ENCODE measurements around the gene TMEM235.
"Not testable (repeated sequence)": the region's sequence is repeated elsewhere in the genome, so short reads cannot be mapped to it uniquely, and the experiment has no call there.

TMEM235 gene

GRCh38 chr17:78231991-78232858 is 794 bp downstream of the TMEM235 start:
- H3K4me3 ChIP-seq (ENCODE audit: control insufficient read depth, low read depth, low read length), result no peak overlapping the region
- no peak for DNase-seq (ENCODE audit: low read depth)
- TF ChIP-seq, protein P1, sequence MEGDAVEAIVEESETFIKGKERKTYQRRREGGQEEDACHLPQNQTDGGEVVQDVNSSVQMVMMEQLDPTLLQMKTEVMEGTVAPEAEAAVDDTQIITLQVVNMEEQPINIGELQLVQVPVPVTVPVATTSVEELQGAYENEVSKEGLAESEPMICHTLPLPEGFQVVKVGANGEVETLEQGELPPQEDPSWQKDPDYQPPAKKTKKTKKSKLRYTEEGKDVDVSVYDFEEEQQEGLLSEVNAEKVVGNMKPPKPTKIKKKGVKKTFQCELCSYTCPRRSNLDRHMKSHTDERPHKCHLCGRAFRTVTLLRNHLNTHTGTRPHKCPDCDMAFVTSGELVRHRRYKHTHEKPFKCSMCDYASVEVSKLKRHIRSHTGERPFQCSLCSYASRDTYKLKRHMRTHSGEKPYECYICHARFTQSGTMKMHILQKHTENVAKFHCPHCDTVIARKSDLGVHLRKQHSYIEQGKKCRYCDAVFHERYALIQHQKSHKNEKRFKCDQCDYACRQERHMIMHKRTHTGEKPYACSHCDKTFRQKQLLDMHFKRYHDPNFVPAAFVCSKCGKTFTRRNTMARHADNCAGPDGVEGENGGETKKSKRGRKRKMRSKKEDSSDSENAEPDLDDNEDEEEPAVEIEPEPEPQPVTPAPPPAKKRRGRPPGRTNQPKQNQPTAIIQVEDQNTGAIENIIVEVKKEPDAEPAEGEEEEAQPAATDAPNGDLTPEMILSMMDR (conservative IDR thresholded peaks at IDR 0.05; ENCODE audit: control insufficient read depth, insufficient read depth, low read depth, low read length), result no peak

DNA sequence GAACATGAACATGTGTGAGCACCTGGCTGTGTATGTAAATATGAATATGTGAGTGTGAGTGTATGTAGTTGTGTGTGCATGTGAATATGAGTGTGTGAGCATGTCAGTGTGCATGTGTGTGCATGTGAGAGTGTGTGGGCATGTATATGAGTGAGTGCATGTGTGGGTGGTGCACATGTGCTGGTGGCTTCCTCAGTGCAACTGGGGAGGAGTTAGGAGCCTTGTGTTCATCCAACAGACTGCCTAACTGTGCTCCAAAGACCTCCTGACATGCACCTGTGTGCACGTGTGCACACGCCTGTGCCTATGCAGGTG is 1.4 kb downstream of the TMEM235 start:
- DNase-seq (ENCODE audit: low read depth), result no peak
- H3K4me3 ChIP-seq (ENCODE audit: control insufficient read depth, low read depth, low read length), result no peak overlapping the region
- TF ChIP-seq, protein P1 (conservative IDR thresholded peaks at IDR 0.05; ENCODE audit: control insufficient read depth, insufficient read depth, low read depth, low read length), result no peak

GRCh38 chr17:78233678-78234077 is 2.2 kb downstream of the TMEM235 start:
- TF ChIP-seq, protein P1 (conservative IDR thresholded peaks at IDR 0.05; ENCODE audit: control insufficient read depth, insufficient read depth, low read depth, low read length), result no peak
- no peak for DNase-seq (ENCODE audit: low read depth)
- H3K4me3 ChIP-seq (ENCODE audit: control insufficient read depth, low read depth, low read length), result no peak overlapping the region

DNA sequence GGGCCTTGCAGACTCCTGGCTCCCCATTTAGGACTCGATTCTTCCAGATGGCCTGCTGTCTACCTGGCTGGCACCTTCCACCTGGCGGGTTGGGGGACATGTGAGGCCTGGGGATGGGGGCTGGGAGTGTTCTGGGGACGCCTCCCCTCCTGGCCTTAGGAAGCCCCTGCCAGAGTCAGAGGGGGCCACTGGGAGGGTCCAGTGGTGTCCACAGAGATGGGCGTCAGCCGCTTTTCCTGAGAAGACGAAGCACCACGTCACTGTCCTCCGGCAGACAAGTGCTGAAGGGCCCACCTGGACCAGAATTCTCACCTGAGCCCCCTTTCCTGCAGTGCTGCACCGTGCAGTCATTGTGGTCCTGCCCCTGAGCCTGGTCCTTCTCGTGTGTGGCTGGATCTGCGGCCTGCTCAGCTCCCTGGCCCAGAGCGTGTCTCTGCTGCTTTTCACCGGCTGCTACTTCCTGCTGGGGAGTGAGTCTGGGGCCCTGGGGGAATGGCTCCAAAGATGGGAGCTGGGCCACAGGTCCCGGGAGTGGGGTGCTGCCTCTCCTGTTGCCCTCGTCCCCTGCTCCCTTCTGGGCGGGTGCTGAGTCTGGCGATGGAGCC is 2.9 kb downstream of the TMEM235 start:
- TF ChIP-seq, protein P1 (conservative IDR thresholded peaks at IDR 0.05; ENCODE audit: control insufficient read depth, insufficient read depth, low read depth, low read length), result no peak
- no peak overlapping the region for H3K4me3 ChIP-seq (ENCODE audit: control insufficient read depth, low read depth, low read length)
- no peak for DNase-seq (ENCODE audit: low read depth)

DNA sequence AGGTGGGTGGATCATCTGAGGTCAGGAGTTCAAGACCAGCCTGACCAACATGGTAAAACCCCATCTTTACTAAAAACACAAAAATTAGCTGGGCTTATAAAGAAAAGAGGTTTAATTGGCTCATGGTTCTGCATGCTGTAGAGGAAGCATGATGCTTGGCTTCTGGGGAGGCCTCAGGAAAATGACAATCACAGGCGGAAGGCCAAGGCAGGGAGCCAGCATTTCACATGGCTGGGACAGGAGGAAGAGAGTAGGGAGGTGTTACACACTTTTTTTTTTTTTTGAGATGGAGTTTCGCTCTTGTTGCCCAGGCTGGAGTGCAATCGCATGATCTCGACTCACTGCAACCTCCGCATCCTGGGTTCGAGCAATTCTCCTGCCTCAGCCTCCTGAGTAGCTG is 3.6 kb downstream of the TMEM235 start:
- not testable (repeated sequence) for H3K4me3 ChIP-seq (ENCODE audit: control insufficient read depth, low read depth, low read length); DNase-seq (ENCODE audit: low read depth)

DNA sequence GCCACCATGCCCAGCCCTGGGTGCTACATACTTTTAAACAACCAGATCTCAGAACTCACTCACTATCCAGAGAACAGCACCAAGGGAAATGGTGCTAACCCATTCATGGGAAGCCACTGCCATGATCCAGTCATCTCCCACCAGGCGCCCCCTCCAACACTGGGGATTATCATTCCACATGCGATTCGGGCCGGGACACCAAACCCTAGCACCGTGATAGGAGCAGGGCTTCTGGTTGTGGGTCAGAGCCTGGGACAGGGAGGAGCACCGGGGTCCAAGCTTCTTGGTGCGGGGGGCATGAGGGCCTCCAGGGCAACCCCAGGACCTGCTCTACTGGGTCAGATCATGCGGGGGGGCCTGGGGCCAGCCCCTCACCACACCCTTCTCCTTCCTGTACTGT is 4.5 kb downstream of the TMEM235 start:
- H3K4me3 ChIP-seq (ENCODE audit: control insufficient read depth, low read depth, low read length), result no peak overlapping the region
- TF ChIP-seq, protein P1 (conservative IDR thresholded peaks at IDR 0.05; ENCODE audit: control insufficient read depth, insufficient read depth, low read depth, low read length), result no peak
- no peak for DNase-seq (ENCODE audit: low read depth)

- TF ChIP-seq, protein P1 (conservative IDR thresholded peaks at IDR 0.05; ENCODE audit: control insufficient read depth, insufficient read depth, low read depth, low read length), result no peak
- H3K4me3 ChIP-seq (ENCODE audit: control insufficient read depth, low read depth, low read length), result no peak overlapping the region
- DNase-seq (ENCODE audit: low read depth), result no peak
Observed at GRCh38 chr17:78236362-78237127, 5.1 kb downstream of the TMEM235 start.
